ENCODE data around the gene PLEKHB2.
"Not testable (repeated sequence)": the region's sequence is repeated elsewhere in the genome, so short reads cannot be mapped to it uniquely, and the experiment has no call there.

DNA sequence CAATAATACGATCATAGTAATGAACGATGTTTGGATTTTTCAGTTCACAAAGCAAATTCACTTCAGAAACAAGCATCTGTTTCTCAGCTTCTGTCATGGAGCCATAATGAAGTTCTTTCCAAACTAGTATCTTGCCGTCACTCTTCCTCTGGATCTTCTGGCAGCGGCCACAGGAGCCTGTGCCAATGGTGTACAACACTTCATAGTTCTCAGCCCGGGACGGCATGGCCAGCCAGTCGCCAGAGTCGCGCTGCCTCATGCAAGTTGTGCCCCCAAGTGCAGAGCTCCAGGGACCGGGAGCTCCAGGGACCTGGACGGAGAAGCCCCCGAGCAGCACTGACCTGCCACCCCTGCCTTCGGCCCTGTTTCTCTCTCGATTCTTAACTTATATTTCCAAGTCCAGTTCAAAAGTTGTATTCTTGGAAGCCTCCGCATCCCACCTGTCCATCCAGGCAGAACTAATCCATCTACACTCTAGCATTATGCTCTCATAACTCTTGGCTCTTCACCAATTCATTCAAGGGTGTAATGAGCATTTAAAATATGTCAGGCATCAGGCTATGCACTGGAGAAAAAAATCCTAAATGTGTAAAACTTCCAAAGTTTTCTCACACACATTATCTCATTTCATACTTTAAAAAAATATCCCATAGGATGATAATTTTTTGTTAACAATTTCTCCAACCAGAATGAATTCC is 73.7 kb downstream of the PLEKHB2 start:
- TF ChIP-seq, protein P1, sequence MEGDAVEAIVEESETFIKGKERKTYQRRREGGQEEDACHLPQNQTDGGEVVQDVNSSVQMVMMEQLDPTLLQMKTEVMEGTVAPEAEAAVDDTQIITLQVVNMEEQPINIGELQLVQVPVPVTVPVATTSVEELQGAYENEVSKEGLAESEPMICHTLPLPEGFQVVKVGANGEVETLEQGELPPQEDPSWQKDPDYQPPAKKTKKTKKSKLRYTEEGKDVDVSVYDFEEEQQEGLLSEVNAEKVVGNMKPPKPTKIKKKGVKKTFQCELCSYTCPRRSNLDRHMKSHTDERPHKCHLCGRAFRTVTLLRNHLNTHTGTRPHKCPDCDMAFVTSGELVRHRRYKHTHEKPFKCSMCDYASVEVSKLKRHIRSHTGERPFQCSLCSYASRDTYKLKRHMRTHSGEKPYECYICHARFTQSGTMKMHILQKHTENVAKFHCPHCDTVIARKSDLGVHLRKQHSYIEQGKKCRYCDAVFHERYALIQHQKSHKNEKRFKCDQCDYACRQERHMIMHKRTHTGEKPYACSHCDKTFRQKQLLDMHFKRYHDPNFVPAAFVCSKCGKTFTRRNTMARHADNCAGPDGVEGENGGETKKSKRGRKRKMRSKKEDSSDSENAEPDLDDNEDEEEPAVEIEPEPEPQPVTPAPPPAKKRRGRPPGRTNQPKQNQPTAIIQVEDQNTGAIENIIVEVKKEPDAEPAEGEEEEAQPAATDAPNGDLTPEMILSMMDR (IDR thresholded peaks at IDR 0.05) = not testable (repeated sequence)
- TF ChIP-seq POLR2A, POLR2AphosphoS5 (IDR thresholded peaks at IDR 0.05): not testable (repeated sequence)
